ENCODE measurements around the gene DNA2. TPM values are rescaled to one million over a fixed set of nuclear protein-coding genes. Genes with fewer than 3 reads are reported as not detected.

Gene DNA2
- total and polyA plus RNA-seq, 2 donors from 2014 or later = 2.2 to 3.6 TPM

DNA sequence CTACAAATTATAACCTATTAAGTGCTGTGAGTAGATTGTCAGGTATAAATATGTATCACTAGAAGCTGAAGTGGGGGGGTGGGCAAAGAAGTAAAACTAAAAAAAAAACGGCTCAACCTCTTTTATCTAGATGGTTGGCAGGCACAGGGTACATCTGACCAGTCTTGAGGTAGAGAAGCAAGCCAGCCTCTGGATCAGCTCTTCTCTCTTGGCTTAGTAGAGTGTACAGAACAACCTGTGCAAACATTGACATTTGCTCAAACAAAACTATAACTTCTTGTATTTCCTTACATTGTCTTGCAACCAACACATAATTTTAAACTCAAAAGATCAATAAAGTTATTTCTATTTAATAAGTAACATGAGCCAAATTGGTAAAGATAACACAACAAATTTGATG is 25.6 kb downstream of the DNA2 start:
- intact Hi-C loops (cut with DNase I) = no loop called here
- Histone ChIP-seq H3K4me1 (ENCODE audit: control insufficient read depth in 2 of 3, insufficient read depth in 2 of 3, low read depth in 1 of 3, low read length in 3 of 3) (no peaks in the 10 kb centered on the region), H3K36me3 (ENCODE audit: control insufficient read depth in 2 of 3, insufficient read depth in 3 of 3, low read length in 3 of 3) (no peaks in the 10 kb centered on the region), H3K27ac (ENCODE audit: low read depth in 2 of 2, low read length in 2 of 2) (no peak overlapping the region), H3K4me3 (ENCODE audit: low read length in 3 of 3) (no peak overlapping the region), H3K9me3 (ENCODE audit: control insufficient read depth in 2 of 3, insufficient read depth in 1 of 3, low read length in 3 of 3) (no peaks in the 10 kb centered on the region), H3K9ac (ENCODE audit: low read length in 3 of 3) (no peak overlapping the region), H3K27me3 (ENCODE audit: control insufficient read depth, insufficient read depth, low read length) (no peaks in the 10 kb centered on the region)
- TF ChIP-seq, protein P1, sequence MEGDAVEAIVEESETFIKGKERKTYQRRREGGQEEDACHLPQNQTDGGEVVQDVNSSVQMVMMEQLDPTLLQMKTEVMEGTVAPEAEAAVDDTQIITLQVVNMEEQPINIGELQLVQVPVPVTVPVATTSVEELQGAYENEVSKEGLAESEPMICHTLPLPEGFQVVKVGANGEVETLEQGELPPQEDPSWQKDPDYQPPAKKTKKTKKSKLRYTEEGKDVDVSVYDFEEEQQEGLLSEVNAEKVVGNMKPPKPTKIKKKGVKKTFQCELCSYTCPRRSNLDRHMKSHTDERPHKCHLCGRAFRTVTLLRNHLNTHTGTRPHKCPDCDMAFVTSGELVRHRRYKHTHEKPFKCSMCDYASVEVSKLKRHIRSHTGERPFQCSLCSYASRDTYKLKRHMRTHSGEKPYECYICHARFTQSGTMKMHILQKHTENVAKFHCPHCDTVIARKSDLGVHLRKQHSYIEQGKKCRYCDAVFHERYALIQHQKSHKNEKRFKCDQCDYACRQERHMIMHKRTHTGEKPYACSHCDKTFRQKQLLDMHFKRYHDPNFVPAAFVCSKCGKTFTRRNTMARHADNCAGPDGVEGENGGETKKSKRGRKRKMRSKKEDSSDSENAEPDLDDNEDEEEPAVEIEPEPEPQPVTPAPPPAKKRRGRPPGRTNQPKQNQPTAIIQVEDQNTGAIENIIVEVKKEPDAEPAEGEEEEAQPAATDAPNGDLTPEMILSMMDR (IDR thresholded peaks at IDR 0.05; ENCODE audit: borderline replicate concordance, extremely low read depth, insufficient read depth) = no peak
- FAIRE-seq (no peak), DNase-seq (no peak)

DNA sequence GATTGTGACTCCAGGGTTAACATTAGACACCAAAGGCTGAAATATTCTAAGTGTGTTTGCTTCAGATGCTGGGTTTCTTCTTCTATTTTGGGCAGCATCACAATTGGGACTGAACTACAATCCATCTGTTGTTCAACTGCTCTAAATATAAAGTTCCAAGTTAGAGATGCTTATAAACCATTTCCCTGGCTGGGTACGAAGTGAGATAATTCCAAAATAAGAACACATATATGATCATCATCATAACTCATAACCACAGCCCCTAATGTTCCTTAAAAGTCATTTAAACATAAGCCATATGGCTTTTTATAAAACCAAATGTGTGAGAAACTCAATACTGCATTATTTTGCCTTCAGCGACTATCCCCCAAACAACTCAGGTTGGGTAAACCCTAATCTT is 28.8 kb downstream of the DNA2 start:
- Histone ChIP-seq H3K9ac (ENCODE audit: low read length in 3 of 3) (no peak overlapping the region), H3K4me3 (ENCODE audit: low read length in 3 of 3) (no peak overlapping the region), H3K9me3 (ENCODE audit: control insufficient read depth in 2 of 3, insufficient read depth in 1 of 3, low read length in 3 of 3) (no peaks in the 10 kb centered on the region), H3K27ac (ENCODE audit: low read depth in 2 of 2, low read length in 2 of 2) (no peak overlapping the region), H3K4me1 (ENCODE audit: control insufficient read depth in 2 of 3, insufficient read depth in 2 of 3, low read depth in 1 of 3, low read length in 3 of 3) (no peaks in the 10 kb centered on the region), H3K27me3 (ENCODE audit: control insufficient read depth, insufficient read depth, low read length) (no peaks in the 10 kb centered on the region), H3K36me3 (ENCODE audit: control insufficient read depth in 2 of 3, insufficient read depth in 3 of 3, low read length in 3 of 3) (no peaks in the 10 kb centered on the region)
- DNase-seq = no peak
- intact Hi-C loops (cut with DNase I) = no loop called here
- TF ChIP-seq, protein P1 (IDR thresholded peaks at IDR 0.05; ENCODE audit: borderline replicate concordance, extremely low read depth, insufficient read depth) = no peak
- no peak for FAIRE-seq

DNA sequence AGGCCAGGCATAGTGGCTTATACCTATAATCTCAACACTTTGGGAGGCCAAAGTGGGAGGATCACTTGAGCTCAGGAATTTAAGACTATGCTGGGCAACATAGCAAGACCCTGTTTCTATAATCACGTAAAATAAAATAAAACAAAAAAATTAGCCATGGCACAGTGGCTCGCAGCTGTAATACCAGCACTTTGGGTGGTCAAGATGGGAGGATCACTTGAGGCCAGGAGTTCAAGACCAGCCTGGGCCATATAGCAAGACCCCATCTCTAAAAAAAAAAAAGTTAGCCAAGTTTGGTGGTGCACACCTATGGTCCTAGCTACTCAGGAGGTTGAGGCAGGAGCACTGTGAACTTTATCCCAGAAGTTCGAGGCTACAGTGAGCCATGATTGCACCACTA is 30.9 kb downstream of the DNA2 start:
- Histone ChIP-seq H3K4me3 (ENCODE audit: low read length in 3 of 3) (no peak overlapping the region), H3K4me1 (ENCODE audit: control insufficient read depth in 2 of 3, insufficient read depth in 2 of 3, low read depth in 1 of 3, low read length in 3 of 3) (no peaks in the 10 kb centered on the region), H3K9ac (ENCODE audit: low read length in 3 of 3) (no peak overlapping the region), H3K36me3 (ENCODE audit: control insufficient read depth in 2 of 3, insufficient read depth in 3 of 3, low read length in 3 of 3) (peaks cover 0 to 3% (median 0%) of the 10 kb centered on the region in 3 donors), H3K27me3 (ENCODE audit: control insufficient read depth, insufficient read depth, low read length) (no peaks in the 10 kb centered on the region), H3K9me3 (ENCODE audit: control insufficient read depth in 2 of 3, insufficient read depth in 1 of 3, low read length in 3 of 3) (no peaks in the 10 kb centered on the region), H3K27ac (ENCODE audit: low read depth in 2 of 2, low read length in 2 of 2) (no peak overlapping the region)
- TF ChIP-seq, protein P1 (IDR thresholded peaks at IDR 0.05; ENCODE audit: borderline replicate concordance, extremely low read depth, insufficient read depth) = no peak
- FAIRE-seq (no peak), DNase-seq (no peak)
- intact Hi-C loops (cut with DNase I) = no loop called here

DNA sequence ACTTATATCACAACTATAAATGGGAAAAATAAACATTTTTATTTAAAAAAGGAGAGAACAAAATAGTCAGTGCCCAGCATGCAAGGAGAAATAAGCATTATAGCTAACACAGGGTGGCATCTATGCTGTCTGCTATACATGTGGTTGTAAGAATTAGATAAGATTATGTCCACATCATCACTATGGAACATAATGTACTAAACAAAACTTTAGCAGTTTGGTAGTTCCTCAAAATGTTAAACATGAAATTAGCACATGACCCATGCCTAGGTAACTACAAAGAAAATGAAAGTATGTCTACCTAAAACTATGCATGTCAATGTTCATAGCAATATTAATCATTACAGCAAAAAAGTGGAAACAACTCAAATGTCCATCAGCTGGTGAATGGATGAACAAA is 36.0 kb downstream of the DNA2 start:
- H3K4me3 ChIP-seq (ENCODE audit: low read length in 3 of 3) = no peak overlapping the region
- no peak overlapping the region for H3K27ac ChIP-seq (ENCODE audit: low read depth in 2 of 2, low read length in 2 of 2)
- intact Hi-C loops (cut with DNase I) = no loop called here
- DNase-seq = no peak
- H3K9ac ChIP-seq (ENCODE audit: low read length in 3 of 3) = no peak overlapping the region
- peaks cover 0 to 3% (median 0%) of the 10 kb centered on the region in 3 donors for H3K36me3 ChIP-seq (ENCODE audit: control insufficient read depth in 2 of 3, insufficient read depth in 3 of 3, low read length in 3 of 3)
- no peaks in the 10 kb centered on the region for H3K27me3 ChIP-seq (ENCODE audit: control insufficient read depth, insufficient read depth, low read length)
- H3K4me1 ChIP-seq (ENCODE audit: control insufficient read depth in 2 of 3, insufficient read depth in 2 of 3, low read depth in 1 of 3, low read length in 3 of 3) = no peaks in the 10 kb centered on the region
- no peak for FAIRE-seq
- no peaks in the 10 kb centered on the region for H3K9me3 ChIP-seq (ENCODE audit: control insufficient read depth in 2 of 3, insufficient read depth in 1 of 3, low read length in 3 of 3)
- TF ChIP-seq, protein P1 (IDR thresholded peaks at IDR 0.05; ENCODE audit: borderline replicate concordance, extremely low read depth, insufficient read depth) = no peak

All from kidney (tissue), 14 donors.